Measurements from ENCODE around the gene ZCCHC2. TPM values are rescaled to one million over a fixed set of nuclear protein-coding genes. Genes with fewer than 3 reads are reported as not detected.

ZCCHC2 gene
- total RNA-seq, 1 donor from 2014 or later: 14.8 TPM

DNA sequence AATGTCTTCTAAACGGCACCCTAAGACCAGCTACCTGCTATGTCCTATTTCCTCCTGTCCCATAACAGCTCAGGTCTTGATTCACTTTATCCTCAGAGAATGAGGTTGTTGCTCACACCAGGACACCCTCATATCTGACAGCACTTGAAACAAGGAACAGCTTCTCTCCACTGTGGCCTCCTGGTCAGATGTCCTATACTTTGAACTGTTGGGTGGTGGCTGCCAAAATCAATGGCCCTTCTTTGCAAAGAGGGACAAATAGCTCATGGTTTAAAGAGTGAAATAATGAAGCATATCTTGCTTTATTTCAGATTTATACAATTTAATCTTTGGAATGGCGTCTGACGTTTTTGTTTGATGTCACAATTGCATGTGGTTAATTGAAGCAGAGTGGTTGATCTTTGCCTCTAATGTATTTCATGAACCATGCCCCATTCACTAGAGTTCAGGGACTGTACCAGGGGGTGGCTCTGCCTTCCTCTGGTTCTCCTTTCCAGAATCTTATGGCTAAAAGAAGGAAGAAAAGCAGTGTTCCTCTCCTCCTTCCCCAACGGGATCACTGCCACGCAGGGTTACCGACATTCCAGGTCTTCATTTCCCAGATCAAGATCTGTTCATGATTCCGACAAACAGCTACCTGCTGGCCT is 24.1 kb upstream of the ZCCHC2 start:
- DNase-seq (ENCODE audit: low read depth): no peak
- TF ChIP-seq CTCF (conservative IDR thresholded peaks at IDR 0.05; ENCODE audit: low read depth, low read length): no peak
- H3K4me3 ChIP-seq (ENCODE audit: low read depth, low read length): no peak overlapping the region

- no peak for TF ChIP-seq CTCF (conservative IDR thresholded peaks at IDR 0.05; ENCODE audit: low read depth, low read length)
- DNase-seq (ENCODE audit: low read depth): no peak
- no peak overlapping the region for H3K4me3 ChIP-seq (ENCODE audit: low read depth, low read length)
These were observed 23.6 kb upstream of the ZCCHC2 start for GRCh38 chr18:62499263-62499650.

DNA sequence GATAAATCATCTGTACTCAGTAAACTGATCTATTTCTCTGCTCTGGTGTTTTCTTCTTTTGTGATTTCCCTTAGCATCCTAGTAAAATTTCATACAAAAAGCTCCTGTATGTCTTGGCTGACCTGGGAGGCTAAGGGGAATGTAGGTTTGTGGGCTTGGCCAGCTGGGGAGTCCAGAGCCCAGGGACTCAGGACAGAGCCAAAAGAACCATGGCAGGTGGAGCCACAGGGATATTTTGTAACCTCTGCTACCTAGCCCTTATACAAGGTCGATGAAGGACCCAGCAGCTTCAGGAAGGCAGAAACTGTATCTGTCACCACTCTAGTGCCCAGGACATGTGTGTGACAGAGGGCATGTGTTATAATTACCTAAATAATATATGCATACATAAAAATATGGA is 22.7 kb upstream of the ZCCHC2 start:
- no peak for DNase-seq (ENCODE audit: low read depth)
- H3K4me3 ChIP-seq (ENCODE audit: low read depth, low read length): no peak overlapping the region
- no peak for TF ChIP-seq CTCF (conservative IDR thresholded peaks at IDR 0.05; ENCODE audit: low read depth, low read length)

GRCh38 chr18:62500966-62501591 is 21.7 kb upstream of the ZCCHC2 start:
- no peak overlapping the region for H3K4me3 ChIP-seq (ENCODE audit: low read depth, low read length)
- no peak for TF ChIP-seq CTCF (conservative IDR thresholded peaks at IDR 0.05; ENCODE audit: low read depth, low read length)
- no peak for DNase-seq (ENCODE audit: low read depth)

- DNase-seq (ENCODE audit: low read depth): no peak
- peak overlapping the region; percentile 56 for H3K4me3 ChIP-seq (ENCODE audit: low read depth, low read length)
- TF ChIP-seq CTCF (conservative IDR thresholded peaks at IDR 0.05; ENCODE audit: low read depth, low read length): no peak
These were observed 16.9 kb upstream of the ZCCHC2 start for GRCh38 chr18:62505669-62506494.

DNA sequence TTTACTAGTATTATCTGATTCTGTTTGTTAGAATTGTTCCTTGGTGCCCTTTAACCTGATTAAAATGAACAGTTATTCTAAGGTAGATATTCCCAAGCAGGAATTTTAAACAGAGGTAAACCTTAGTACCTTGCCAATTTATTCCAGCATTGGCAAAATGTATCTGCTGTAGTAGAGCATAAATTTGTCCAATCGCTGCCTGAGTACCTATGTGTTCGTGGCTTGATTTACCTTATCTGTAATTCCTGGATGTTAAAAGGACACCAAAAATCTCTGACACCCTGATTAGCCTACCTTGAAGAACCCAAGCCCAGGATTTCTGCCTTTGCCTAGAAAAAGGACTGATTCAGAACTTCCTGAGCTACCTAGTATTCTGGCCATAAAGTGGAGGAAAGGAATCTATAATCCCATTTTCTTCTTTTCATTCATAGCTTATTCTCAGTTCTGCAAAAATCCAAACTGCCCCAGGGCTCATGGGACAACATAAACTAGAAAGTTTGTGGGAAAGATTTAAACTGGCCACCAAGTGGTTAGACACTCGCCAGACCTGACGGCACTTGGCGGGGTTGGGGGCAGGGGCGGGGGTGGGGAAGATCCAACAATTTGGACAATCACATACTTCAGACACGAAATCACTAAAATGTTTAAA is 16.2 kb upstream of the ZCCHC2 start:
- TF ChIP-seq CTCF (conservative IDR thresholded peaks at IDR 0.05; ENCODE audit: low read depth, low read length): no peak
- DNase-seq (ENCODE audit: low read depth): no peak
- H3K4me3 ChIP-seq (ENCODE audit: low read depth, low read length): peak overlapping the region; percentile 56

Measured in epithelial cell of proximal tubule (primary cell).